GM21367 (cell line): Measurements from ENCODE around the gene FAM222B.
A peak's percentile ranks its signal among the peaks of the same experiment; 100 is the strongest.
"Not testable (repeated sequence)": the region's sequence is repeated elsewhere in the genome, so short reads cannot be mapped to it uniquely, and the experiment has no call there.

Experiments
- ATAC-seq: cut with Tn5 transposase; IDR thresholded peaks from one replicate; pipeline ENCODE4 v1.9.1; 2021; ENCODE audit not compliant: unreplicated experiment

FAM222B gene

GRCh38 chr17:28873839-28874238 is 31.2 kb upstream of the FAM222B start:
- ATAC-seq = no peak

GRCh38 chr17:28871056-28871579 is 28.5 kb upstream of the FAM222B start:
- peak; percentile 75 for ATAC-seq

GRCh38 chr17:28867276-28867675 is 24.7 kb upstream of the FAM222B start:
- no peak for ATAC-seq

DNA sequence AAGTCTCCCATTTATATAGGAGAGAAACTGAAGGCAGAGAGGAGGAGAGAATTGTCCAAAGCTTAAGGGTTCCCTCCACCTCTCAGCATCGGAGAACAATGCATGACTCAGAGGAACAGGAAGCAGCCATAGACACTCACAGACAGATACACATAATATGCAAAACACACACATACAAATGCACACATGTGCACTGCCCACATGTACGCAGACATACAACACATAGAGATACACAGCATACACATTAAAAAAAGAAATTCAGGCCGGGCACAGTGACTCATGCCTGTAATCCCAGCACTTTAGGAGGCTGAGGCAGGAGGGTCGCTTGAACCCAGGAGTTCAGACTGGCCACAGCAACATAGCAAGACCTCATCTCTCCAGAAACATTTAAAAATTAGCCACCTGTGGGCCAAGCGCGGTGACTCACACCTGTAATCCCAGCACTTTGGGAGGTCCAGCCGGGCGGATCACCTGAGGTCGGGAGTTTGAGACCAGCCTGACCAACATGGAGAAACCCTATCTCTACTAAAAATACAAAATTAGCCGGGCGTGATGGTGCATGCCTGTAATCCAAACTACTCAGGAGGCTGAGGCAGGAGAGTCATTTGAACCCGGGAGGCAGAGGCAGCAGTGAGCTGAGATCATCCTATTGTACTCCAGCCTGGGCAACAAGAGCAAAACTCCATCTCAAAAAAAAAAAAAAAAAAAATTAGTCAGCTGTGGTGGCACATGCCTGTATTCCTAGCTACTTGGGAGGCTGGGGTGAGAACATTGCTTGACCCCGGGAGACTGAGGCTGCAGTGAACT is 23.6 kb upstream of the FAM222B start:
- no peak for ATAC-seq

GRCh38 chr17:28864991-28865849 is 22.6 kb upstream of the FAM222B start:
- no peak for ATAC-seq

- ATAC-seq = no peak
These were observed 21.4 kb upstream of the FAM222B start for GRCh38 chr17:28863953-28864352.

GRCh38 chr17:28862561-28862960 is 20.0 kb upstream of the FAM222B start:
- no peak for ATAC-seq

DNA sequence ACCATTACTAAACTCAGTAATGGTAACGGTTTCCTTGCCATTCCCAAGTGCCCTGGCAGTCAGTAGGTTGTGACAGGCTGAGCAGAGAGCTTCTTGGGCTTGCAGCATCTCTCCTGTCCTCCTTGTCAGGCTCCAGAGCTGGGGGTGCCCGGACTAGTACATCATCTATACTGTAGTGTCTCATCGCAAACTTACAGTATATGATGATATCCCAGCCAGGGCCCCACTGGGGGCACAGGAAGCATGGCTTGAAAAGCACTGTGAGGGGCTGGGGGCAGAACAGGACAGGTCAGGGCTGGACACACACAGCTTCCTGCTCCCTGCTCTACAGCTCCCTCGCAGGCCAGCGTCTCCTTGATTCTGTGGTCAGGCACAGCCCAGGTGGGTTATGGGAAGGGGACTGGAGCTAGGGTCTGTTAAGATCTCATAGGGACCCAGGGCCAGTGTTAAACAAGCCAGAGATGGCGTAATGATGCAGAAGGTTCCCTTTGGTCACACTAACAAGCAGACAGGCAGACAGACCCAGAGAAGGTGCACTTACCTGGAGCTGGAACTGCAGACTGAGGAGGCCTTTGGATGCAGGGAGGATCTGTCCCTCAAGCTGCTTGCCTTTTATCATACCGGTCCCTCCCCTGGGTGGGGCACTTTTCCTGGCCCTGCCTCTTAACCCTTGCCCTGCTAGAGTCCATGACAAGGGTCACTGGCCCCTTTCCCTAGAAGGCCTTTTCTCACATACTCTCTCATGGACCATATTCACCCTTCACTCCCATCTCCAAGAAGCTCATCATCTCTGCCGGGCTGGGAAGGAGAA is 19.0 kb upstream of the FAM222B start:
- ATAC-seq = no peak

GRCh38 chr17:28860363-28860808 is 17.8 kb upstream of the FAM222B start:
- no peak for ATAC-seq

DNA sequence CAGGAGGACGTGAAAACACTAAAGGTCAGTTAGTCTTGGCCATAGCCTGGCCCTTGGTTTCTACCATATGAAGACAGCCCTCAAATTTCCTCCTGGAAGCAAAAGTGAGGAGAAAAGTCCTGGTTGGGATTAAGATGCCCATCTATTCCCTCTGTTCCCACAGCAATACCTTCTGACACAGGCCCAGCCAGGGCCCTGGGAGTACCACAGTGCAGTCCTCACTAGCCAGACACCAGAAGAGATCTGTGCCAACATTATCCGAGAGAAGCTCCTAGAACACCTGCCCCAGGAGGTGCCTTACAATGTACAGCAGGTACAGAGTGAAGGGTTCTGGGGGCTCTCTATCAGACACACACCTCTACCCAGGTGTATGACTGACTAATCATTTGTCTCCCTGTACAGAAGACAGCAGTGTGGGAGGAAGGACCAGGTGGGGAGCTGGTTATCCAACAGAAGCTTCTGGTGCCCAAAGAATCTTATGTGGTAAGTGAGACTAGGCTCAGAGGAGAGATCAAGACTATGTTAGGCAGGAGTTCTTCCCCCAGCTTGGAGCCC is 16.3 kb upstream of the FAM222B start:
- no peak for ATAC-seq

- ATAC-seq = no peak
These were observed 15.6 kb upstream of the FAM222B start for GRCh38 chr17:28857905-28858800.

GRCh38 chr17:28856028-28856574 is 13.5 kb upstream of the FAM222B start:
- no peak for ATAC-seq

GRCh38 chr17:28855336-28855679 is 12.7 kb upstream of the FAM222B start:
- ATAC-seq = no peak

DNA sequence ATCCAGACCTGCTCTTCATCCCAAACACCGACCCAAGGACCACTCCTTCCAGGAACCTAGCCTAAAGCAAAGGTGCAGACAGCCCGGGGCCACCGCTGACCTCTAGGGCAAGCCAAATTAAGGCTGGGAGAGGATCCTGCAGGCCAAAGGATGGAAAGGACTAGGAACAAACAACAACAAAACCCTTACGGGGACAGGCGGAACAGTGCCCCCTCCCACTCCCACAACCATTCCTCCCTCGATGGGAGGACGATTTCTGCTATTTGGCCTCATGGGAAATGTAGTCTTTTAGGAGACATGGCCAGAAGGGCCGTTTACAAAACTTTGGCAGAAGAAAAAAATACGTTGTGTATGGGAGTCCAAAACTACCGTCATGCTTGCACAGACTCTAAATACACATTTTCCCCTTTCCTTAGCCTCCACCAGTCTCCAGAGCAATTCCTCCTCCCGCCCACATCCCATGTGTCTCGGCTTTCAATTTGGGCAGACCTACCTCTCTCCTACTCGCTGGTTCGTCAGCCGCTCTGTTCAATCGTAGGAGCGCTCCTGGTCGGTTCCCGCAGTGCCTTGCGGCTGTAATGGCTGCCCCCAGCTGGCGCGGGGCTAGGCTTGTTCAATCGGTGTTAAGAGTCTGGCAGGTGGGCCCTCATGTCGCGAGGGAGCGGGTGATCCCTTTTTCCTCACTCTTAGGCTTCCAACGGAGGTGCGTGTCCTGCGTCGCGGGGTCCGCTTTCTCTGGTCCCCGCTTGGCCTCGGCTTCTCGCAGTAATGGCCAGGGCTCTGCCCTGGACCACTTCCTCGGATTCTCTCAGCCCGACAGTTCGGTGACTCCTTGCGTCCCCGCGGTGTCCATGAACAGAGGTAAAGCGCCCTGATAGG is 12.1 kb upstream of the FAM222B start, which contains the start of gene ERAL1:
ERAL1 (plus strand) TSS at position 560 of the 879 bp plus-strand sequence; CDS start at position 579, 19 bp downstream.
- peak; percentile 72 for ATAC-seq

- no peak for ATAC-seq
These were observed 10.7 kb upstream of the FAM222B start for GRCh38 chr17:28853295-28853694.

- ATAC-seq = no peak
These were observed 6.7 kb upstream of the FAM222B start for GRCh38 chr17:28849281-28849680.

DNA sequence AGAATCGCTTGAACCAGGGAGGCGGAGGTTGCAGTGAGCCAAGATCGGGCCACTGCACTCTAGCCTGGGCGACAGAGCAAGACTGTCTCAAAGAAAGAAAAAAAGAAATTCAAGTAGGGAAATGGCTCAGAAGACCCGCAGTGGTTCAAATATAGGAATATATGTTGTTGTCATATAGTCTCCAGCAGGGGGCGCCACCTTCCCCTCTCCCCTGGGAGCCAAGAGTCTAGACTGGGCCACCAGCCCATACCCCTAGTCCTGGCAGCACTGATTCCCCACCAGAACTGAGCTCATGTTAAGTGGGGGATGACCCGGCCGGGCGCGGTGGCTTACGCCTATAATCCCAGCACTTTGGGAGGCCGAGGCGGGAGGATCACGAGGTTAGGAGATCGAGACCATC is 6.1 kb upstream of the FAM222B start:
- ATAC-seq = not testable (repeated sequence)

- ATAC-seq = not testable (repeated sequence)
These were observed 4.1 kb upstream of the FAM222B start for GRCh38 chr17:28846699-28847098.
